GOT3 (cell line): Measurements from ENCODE around the gene HNRNPA0.

Source experiments
- DNase-seq: peaks from one replicate; lab custom pipeline; 2025; ENCODE audit warnings: mixed read lengths; lab: John Stamatoyannopoulos, UW

The HNRNPA0 gene

DNA sequence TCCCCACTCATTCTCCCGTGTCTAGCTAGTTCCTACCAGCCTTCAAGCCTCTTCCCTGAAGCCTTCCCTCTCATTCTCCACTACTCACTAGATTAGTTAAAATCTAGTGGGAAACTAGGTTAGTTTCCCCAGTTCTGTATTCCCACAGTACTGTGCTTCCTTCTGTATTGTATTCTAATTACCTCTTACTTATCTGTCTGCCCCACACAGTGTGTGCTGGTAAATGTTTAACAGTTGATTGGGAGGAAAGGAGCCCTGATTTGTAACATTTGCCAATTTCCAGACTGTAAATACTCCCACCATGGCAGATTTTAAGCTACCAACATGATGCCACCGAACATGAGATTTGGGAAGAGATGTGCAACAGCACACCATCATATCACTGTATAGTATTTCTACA, 26.5 kb downstream of the HNRNPA0 start:
- DNase-seq: no peak

DNA sequence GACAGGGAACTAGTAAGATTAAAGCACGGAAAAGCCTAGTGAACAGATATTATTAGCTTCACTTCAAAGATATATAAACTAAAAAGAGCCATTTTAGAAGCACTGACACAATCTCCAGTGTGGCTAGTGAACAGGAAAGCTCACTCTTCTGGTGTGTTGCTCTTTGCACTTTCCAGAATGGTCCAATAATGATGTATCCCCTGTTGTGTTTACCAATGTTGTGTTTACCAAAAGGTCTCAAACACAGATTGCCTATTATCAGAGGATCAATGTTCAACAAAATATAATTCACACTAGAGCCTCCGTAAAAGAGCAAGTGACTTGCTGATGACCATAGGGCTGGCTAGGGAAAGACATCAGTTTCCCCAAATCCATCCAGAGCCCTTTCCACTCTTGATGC, 29.9 kb downstream of the HNRNPA0 start:
- no peak for DNase-seq

- DNase-seq: no peak
These were observed 35.6 kb downstream of the HNRNPA0 start for GRCh38 chr5:137718611-137719010.

GRCh38 chr5:137716337-137716736, 37.8 kb downstream of the HNRNPA0 start:
- no peak for DNase-seq

DNA sequence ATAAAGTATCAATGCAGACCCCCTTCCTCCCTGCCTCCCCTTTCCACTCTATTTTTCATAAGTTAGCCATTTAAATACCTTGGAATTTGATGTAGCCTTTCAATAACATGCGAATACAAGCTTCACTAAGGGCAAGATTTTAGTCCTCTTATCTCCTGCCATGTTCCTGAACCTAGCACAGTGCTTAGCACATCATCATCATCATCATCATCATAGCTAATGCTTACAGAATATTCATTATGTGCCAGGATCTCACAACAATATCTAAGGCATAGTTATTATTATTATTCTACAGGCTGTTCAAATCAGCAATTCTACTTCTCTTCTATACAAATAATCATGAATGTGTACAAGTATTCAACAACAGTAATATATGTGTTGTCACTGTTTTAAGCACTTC, 38.7 kb downstream of the HNRNPA0 start:
- DNase-seq: no peak

GRCh38 chr5:137714946-137715345, 39.2 kb downstream of the HNRNPA0 start:
- DNase-seq: no peak

DNA sequence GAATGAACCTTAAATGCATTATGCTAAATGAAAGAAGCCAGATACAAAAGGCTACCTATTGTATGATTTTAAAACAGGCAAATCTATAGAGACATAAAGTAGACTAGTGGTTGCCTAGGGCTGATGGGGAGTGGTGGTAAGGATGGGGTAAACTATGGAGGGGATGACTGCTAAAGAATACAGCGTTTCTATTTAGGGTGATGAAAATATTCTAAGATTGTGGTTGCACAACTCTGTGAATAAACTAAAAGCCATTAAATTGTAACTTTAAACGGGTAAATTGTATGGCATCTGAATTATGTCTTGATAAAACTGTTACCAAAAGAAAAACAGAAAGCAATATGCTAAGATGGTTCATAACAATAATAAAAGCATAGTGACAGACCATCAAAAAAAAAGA, 39.7 kb downstream of the HNRNPA0 start:
- DNase-seq: no peak

DNA sequence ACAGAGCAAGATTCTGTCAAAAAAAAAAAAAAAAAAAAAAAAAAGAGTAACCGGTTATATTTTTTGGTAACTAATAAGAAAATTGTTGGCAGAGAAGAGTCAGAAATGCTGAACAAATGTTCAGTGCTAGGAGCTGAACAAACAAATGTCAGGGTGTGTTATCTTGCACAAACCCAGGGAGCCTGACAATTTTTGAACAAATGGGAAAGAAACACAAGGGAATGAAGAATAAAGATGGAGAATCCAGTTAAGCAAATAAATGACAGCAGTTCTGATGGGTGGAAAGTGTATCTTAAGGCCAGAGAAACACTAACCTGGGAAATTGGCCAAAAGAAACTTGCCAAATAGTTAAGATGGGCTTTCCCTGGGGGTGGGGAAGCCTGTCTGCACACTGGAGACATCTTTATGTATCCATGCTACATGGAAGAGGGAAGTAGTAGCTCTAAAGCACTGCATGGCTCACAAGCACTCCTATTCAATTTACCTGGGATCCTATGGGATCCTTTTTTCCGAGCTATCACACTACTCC, 42.0 kb downstream of the HNRNPA0 start:
- DNase-seq: no peak

DNA sequence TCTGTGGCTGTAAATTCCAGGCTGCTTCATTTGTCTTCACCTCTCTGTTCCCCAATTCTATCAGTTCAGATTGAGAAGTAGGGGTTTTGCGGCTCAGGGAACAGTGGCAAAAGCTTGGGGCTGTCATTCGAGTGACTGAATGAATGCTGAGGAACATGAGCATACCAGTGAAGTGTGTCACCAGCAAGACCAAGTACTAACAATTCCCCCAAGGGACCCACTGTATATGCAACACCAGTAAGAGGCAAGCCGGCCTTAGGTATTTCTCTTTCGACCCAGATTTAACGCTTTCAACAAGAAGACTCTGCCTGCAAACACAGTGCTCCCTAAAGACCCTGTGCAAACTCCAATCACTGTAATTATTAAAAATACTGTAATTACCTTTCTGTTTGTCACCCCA, 44.1 kb downstream of the HNRNPA0 start:
- DNase-seq: no peak

- no peak for DNase-seq
These were observed 45.2 kb downstream of the HNRNPA0 start for GRCh38 chr5:137708796-137709559.

DNA sequence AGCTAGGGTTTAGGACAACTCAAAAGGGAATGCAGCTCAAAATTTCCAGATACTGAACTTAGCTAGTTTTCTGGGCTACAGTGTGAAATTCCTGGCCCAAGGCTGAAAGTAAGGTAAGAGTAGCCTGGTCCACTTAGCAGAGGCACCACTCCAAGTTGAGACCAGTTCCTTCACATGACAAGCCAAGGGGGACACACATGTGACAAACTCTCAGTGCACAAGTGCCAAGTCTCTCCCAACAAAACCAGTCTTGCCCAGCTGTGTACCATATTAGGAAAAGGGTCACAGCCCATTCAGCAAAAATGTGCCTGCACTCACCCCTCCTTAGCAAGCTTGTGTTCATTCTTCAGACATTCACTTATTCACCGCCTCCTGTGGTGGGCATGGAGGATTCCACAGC, 46.1 kb downstream of the HNRNPA0 start:
- no peak for DNase-seq

DNA sequence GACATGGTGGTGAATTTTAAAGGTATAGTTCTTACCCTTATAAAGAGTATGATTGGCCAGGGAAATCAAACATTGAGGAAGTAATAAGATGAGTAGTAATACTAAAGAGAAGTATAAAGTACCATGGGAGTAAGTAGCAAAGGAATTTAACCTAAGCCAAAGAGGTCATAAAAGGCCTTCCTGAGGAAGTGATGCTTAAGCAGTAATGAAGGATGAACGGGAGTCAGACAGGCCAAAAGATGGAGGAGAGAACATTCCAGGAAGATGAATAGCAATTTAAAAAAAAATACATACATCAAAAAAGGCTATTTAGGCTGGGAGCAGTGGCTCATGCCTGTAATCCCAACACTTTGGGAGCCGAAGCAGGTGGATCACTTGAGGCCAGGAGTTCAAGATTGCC, 47.3 kb downstream of the HNRNPA0 start:
- no peak for DNase-seq

DNA sequence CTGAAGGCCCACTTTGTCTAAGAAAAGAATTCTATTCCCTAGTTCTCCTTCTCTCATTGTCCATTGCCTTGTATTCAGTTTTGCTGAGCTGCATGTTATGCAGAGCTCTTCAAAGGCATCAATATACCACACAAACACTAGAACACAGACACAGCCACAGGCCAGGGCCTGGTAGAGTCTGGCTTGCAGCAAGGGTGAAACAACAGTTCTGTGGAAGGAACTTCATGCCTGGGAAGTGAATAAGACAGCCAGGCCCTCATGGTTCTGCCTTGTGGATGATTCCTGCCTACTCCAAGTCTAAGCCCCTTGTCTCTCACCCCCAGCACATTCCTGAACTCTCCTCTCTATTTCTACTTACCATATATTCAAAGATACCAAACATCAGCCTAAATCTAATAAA, 49.1 kb downstream of the HNRNPA0 start:
- no peak for DNase-seq

GRCh38 chr5:137703565-137703964, 50.6 kb downstream of the HNRNPA0 start:
- DNase-seq: no peak

- DNase-seq: no peak
These were observed 53.9 kb downstream of the HNRNPA0 start for GRCh38 chr5:137700282-137700680.

GRCh38 chr5:137699336-137700281, 54.6 kb downstream of the HNRNPA0 start:
- DNase-seq: no peak

DNA sequence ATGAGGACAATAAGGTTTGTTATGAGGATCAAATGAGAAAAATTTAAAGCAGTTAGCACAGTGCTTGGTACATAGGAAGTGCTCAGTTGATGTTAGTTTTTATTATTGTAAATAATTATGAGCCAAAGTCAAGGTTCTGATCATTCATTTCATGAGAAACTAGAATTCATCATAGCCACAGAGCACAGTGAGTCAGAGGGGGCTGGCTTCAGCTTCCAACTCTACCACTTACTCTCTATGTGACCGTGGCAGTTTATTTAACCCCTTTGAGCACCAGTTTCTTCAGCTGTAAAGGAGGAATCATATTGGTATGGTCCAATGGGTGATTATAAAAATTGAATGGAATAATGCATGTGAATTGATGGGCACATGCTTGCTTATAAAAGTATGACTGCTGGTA, 57.7 kb downstream of the HNRNPA0 start:
- no peak for DNase-seq

GRCh38 chr5:137695651-137696428, 58.3 kb downstream of the HNRNPA0 start:
- no peak for DNase-seq
